Nephron progenitor cell (in vitro differentiated cells): ENCODE results near the gene NEK7.
"Not testable (repeated sequence)": the region's sequence is repeated elsewhere in the genome, so short reads cannot be mapped to it uniquely, and the experiment has no call there.

Experiments used
- DNase-seq: peaks from one replicate; pipeline ENCODE4 v3.0.0; 2021
- H3K27ac Mint-ChIP-seq: 2 replicates; pipeline ENCODE4 v1.8.0; 2021; ENCODE audit warnings: mild to moderate bottlenecking, moderate library complexity, mixed read lengths
- H3K27me3 Mint-ChIP-seq: 2 replicates; pipeline ENCODE4 v1.8.0; 2021; ENCODE audit warnings: mild to moderate bottlenecking, low read depth, mixed read lengths; ENCODE audit not compliant: poor library complexity
- H3K36me3 Mint-ChIP-seq: 2 replicates; pipeline ENCODE4 v1.8.0; 2021; ENCODE audit warnings: low read depth, mixed read lengths
- H3K4me1 Mint-ChIP-seq: 2 replicates; pipeline ENCODE4 v1.8.0; 2021; ENCODE audit warnings: mixed read lengths
- H3K4me3 Mint-ChIP-seq: 2 replicates; pipeline ENCODE4 v1.8.0; 2021; ENCODE audit warnings: mild to moderate bottlenecking, moderate library complexity, mixed read lengths
- H3K9me3 Mint-ChIP-seq: 2 replicates; pipeline ENCODE4 v1.8.0; 2021; ENCODE audit warnings: mild to moderate bottlenecking, moderate library complexity, mixed read lengths
- CTCF ChIP-seq: fragments of 200-600 bp; sonication (generic); IDR thresholded peaks from 2 replicates; pipeline ENCODE4 v1.5.0; 2021; ENCODE audit warnings: antibody characterized with exemption

NEK7 gene

GRCh38 chr1:198220428-198220827 is 63.6 kb downstream of the NEK7 start:
- Mint-ChIP-seq H3K4me1 (no peaks in the 10 kb centered on the region), H3K4me3 (no peak overlapping the region)
- DNase-seq = no peak

DNA sequence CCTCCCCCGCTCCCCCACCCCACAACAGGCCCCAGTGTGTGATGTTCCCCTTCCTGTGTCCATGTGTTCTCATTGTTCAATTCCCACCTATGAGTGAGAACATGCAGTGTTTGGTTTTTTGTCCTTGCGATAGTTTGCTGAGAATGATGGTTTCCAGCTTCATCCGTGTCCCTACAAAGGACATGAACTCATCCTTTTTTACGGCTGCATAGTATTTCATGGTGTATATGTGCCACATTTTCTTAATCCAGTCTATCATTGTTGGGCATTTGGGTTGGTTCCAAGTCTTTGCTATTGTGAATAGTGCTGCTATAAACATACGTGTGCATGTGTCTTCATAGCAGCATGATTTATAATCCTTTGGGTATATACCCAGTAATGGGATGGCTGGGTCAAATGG is 70.2 kb downstream of the NEK7 start:
- Mint-ChIP-seq H3K36me3 (peaks cover 31% of the 10 kb centered on the region), H3K9me3 (peaks cover 15% of the 10 kb centered on the region)
- not testable (repeated sequence) for DNase-seq, H3K4me3 Mint-ChIP-seq, H3K27me3 Mint-ChIP-seq, H3K4me1 Mint-ChIP-seq, H3K27ac Mint-ChIP-seq

More at GRCh38 chr1:198220428-198220827, 63.6 kb downstream of the NEK7 start:
- H3K27me3 Mint-ChIP-seq = no peaks in the 10 kb centered on the region
- no peak overlapping the region for H3K27ac Mint-ChIP-seq
- TF ChIP-seq CTCF = no peak
- H3K36me3 Mint-ChIP-seq = peaks cover 34% of the 10 kb centered on the region
- peaks cover 33% of the 10 kb centered on the region for H3K9me3 Mint-ChIP-seq

DNA sequence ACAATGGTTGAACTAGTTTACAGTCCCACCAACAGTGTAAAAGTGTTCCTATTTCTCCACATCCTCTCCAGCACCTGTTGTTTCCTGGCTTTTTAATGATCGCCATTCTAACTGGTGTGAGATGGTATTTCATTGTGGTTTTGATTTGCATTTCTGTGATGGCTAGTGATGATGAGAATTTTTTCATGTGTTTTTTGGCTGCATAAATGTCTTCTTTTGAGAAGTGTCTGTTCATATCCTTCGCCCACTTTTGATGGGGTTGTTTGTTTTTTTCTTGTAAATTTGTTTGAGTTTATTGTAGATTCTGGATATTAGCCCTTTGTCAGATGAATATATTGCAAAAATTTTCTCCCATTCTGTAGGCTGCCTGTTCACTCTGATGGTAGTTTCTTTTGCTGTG is 70.7 kb downstream of the NEK7 start:
- not testable (repeated sequence) for DNase-seq, H3K4me1 Mint-ChIP-seq, H3K4me3 Mint-ChIP-seq, H3K27me3 Mint-ChIP-seq, H3K27ac Mint-ChIP-seq
- H3K9me3 Mint-ChIP-seq = peaks cover 15% of the 10 kb centered on the region
- H3K36me3 Mint-ChIP-seq = peaks cover 28% of the 10 kb centered on the region

- H3K36me3 Mint-ChIP-seq = peaks cover 21% of the 10 kb centered on the region
- DNase-seq = no peak
- no peak overlapping the region for H3K4me3 Mint-ChIP-seq
- peaks cover 4% of the 10 kb centered on the region for H3K4me1 Mint-ChIP-seq
- peaks cover 15% of the 10 kb centered on the region for H3K9me3 Mint-ChIP-seq
- TF ChIP-seq CTCF = no peak
- H3K27me3 Mint-ChIP-seq = no peaks in the 10 kb centered on the region
- no peak overlapping the region for H3K27ac Mint-ChIP-seq
These were observed 72.1 kb downstream of the NEK7 start for GRCh38 chr1:198228925-198229324.

DNA sequence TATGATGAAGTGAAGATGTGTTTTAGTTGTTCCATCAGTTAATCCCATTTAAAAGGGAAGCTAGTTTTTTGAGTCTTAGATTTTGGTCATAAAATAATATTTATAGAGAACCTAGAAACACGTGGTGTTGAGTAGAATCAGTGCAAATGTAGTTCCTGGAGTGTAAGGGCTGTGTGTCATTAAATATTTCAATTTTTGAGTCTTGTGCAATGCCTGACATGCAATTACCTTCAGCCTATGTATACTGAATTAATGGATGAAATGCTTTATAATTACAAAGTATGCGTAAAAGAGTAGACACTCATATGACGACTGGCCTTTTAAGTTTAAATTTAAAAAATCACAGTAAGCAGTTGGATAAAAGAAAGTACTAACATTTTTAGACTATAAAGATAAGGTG is 75.0 kb downstream of the NEK7 start:
- Mint-ChIP-seq H3K36me3 (peaks cover 5% of the 10 kb centered on the region), H3K27ac (no peak overlapping the region), H3K27me3 (no peaks in the 10 kb centered on the region), H3K4me1 (peaks cover 6% of the 10 kb centered on the region), H3K9me3 (peaks cover 11% of the 10 kb centered on the region), H3K4me3 (no peak overlapping the region)
- no peak for DNase-seq
- TF ChIP-seq CTCF = no peak

GRCh38 chr1:198232378-198232777 is 75.6 kb downstream of the NEK7 start:
- H3K36me3 Mint-ChIP-seq = peaks cover 3% of the 10 kb centered on the region
- H3K4me3 Mint-ChIP-seq = no peak overlapping the region
- TF ChIP-seq CTCF = no peak
- no peak for DNase-seq
- H3K27ac Mint-ChIP-seq = no peak overlapping the region
- H3K4me1 Mint-ChIP-seq = peaks cover 6% of the 10 kb centered on the region
- no peaks in the 10 kb centered on the region for H3K27me3 Mint-ChIP-seq
- H3K9me3 Mint-ChIP-seq = peaks cover 8% of the 10 kb centered on the region

DNA sequence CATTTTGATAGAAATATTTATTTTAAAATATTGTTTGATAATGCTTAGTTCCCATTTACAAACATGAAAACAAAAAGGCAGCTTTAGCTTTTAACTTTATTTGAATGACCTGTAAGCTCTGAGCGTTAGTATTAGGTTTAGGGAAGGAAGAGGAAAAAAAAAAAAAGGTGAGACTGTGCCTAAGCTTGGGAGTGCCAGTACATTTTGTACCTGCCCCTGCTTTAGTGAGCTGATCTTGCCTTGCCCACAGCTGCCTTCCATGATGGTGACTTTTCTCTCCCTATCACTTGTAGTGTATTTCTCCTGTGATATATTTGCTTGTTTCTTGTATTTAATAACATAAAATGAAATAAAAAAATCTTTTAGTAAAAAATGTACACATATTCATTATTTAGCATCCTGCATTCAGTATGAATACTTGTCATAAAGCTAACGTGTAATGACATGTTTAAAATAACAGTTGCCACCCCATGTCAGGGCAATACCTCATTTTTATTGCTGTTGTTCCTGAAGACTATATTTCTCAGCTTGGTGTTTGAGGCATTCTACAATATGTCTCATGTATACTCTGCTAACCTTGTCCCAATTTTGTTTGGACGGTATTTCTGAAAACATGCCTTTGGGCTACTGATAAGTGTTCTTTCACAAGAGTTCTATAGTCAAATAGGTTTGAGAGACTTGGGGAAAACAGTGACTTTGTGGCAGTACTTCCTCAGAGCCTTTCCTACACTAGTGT is 76.3 kb downstream of the NEK7 start:
- H3K36me3 Mint-ChIP-seq = peaks cover 3% of the 10 kb centered on the region
- H3K4me1 Mint-ChIP-seq = peaks cover 6% of the 10 kb centered on the region
- H3K27ac Mint-ChIP-seq = no peak overlapping the region
- peaks cover 8% of the 10 kb centered on the region for H3K9me3 Mint-ChIP-seq
- DNase-seq = no peak
- H3K4me3 Mint-ChIP-seq = no peak overlapping the region
- no peaks in the 10 kb centered on the region for H3K27me3 Mint-ChIP-seq
- TF ChIP-seq CTCF = no peak
